GM10266 (cell line): ENCODE results near the gene FREM1.

Experiments
- DNase-seq: peaks from one replicate; pipeline ENCODE4 v3.0.0; 2012; ENCODE audit errors: extremely low spot score
- TF ChIP-seq, protein P1 (sequence below): IDR thresholded peaks from 2 replicates; pipeline ENCODE4 v1.5.1; 2012; ENCODE audit warnings: mild to moderate bottlenecking, low read depth; ENCODE audit not compliant: control insufficient read depth, insufficient read depth; ENCODE audit errors: missing control alignments

Gene FREM1

DNA sequence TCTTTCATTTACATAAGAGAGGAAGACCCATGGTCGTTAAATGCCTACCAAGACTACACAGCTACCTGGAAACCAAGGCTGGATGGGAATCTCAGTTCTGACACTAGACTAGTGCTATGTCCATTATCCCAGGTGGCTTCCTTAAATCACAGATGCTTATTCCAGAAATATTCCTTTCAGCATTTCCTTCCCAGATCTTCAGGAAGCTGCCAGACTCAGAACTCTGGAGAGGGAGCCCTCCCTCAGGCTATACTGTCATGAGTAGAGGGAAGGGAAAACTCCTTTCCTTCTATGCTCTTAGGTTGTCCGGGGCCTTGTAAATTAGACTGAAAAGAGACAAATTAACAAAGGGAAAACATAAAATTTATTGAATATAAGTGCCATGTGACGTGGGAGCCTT lies 20.8 kb downstream of the FREM1 start:
- TF ChIP-seq, protein P1, sequence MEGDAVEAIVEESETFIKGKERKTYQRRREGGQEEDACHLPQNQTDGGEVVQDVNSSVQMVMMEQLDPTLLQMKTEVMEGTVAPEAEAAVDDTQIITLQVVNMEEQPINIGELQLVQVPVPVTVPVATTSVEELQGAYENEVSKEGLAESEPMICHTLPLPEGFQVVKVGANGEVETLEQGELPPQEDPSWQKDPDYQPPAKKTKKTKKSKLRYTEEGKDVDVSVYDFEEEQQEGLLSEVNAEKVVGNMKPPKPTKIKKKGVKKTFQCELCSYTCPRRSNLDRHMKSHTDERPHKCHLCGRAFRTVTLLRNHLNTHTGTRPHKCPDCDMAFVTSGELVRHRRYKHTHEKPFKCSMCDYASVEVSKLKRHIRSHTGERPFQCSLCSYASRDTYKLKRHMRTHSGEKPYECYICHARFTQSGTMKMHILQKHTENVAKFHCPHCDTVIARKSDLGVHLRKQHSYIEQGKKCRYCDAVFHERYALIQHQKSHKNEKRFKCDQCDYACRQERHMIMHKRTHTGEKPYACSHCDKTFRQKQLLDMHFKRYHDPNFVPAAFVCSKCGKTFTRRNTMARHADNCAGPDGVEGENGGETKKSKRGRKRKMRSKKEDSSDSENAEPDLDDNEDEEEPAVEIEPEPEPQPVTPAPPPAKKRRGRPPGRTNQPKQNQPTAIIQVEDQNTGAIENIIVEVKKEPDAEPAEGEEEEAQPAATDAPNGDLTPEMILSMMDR = no peak
- no peak for DNase-seq

DNA sequence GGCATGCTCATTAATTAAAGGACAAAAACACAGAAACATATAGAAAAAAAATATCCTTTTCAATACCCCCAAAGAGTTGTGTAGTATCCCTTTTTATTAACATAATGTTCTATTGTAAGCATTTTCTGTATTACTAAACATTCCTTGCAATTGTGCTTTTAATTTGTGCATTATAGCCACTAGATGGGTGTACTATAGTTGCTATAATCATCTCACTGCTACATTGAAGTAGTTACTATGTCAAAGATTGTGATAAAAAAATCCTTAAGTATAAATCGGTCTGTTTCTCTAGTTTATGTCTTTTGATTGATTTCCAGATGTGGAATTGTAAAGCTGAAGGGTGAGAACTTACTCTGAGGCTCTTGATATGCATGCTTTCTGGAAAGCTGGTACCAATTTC lies 21.4 kb downstream of the FREM1 start:
- DNase-seq = no peak
- TF ChIP-seq, protein P1 = no peak

DNA sequence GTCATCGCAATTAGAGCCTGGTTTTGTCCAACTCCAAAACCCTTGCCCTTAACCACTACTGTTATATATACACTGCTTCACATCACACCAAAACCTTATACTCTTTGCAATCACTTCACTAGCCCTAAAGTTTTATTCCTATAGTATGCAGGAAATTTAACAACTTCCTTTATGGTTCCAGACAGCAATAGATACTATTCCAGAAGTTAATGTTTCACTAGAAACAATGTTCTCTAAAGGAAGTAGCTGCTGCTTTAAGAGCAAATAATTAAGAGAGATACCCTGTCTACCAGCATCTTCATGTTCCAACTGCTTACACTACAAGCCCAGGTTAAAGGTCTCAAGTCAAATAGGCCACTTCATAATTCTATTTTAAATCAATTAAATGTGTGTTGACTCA lies 22.0 kb downstream of the FREM1 start:
- no peak for DNase-seq
- TF ChIP-seq, protein P1 = no peak

DNA sequence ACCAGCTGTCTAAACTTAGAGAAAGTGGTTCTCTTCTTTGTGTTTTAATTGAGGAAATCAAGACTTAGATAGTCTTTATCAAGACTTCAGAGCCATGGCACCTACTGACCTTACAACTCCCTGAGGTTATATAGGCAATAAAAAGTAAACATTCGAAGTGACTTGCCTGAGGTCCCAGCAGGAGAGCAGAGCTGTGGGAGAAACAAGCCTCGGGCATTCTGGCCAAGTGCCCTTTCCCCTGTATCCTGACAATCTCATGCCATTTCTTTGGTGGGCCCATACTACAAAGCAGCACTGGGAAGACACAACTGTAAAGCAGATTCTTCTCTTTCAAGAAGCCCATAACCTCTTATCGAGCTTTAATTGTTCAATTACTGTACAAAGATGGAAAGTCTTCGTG lies 23.1 kb downstream of the FREM1 start:
- DNase-seq = no peak

GRCh38 chr9:14883310-14883944 lies 26.8 kb downstream of the FREM1 start:
- TF ChIP-seq, protein P1 = no peak
- DNase-seq = no peak

More for the DNA sequence above, 23.1 kb downstream of the FREM1 start:
- TF ChIP-seq, protein P1 = no peak

DNA sequence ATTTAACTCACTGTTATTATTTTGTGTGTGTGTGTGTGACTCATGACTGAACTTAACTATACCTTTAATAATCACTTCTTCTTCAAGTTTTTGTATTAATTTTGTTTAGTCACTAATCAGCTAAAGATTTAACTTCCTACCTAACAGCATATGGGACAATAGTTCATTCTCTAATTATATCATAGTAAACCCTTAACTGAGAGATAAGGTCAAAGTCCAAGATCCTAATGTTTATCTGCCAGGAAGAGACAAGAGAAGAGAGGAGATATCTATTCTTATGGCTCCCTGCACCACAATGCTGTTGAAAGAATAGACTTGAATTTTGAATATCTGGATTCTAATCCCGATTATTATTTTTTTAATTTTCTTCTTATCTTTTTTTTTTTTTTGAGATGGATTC lies 28.1 kb downstream of the FREM1 start:
- TF ChIP-seq, protein P1 = no peak
- no peak for DNase-seq

GRCh38 chr9:14881006-14881405 lies 29.2 kb downstream of the FREM1 start:
- TF ChIP-seq, protein P1 = no peak
- DNase-seq = no peak
